HG03558 (cell line): Measurements from ENCODE around the gene HOXB3.
"Not testable (repeated sequence)": the region's sequence is repeated elsewhere in the genome, so short reads cannot be mapped to it uniquely, and the experiment has no call there.

ENCODE experiments used
- ATAC-seq: cut with Tn5 transposase; IDR thresholded peaks from one replicate; pipeline ENCODE4 v1.9.1; 2021; ENCODE audit warnings: moderate number of reproducible peaks; ENCODE audit not compliant: unreplicated experiment; ENCODE audit errors: extremely low read depth

Gene HOXB3

DNA sequence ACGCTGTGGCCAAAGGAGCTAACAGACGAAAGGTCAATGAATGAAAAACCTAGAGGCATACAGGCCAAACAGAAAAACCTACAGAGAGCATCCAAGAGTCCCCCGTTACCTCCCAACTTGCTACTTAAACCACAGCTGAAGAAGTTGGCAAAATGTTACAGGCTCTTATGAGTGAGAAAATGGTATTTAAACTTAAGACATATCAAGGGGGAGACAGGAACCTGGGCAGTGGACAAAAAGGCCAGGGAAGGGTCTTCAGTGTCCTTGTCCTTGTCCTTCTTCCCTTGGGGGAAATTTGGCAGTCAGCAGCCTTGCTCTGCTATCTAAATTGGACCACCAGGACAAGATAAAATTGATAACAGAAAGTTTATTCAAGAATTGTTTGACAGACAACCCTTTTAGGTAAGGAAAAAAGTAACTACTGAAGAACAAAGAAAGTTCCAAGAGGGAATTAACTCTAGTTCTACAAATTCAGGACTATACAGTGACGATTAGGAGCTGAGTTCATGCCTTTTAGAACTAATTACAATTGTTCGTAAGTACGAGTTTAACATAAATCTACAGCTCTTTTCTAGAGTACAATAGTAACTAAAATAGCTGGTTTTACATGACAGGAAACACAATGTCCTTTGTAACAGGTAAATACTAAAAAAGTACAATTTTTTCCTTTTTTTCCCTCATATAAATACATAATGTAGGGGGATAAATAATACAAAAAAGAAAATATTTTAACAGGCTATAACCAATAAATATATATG is 41.3 kb downstream of the HOXB3 start:
- ATAC-seq: no peak

DNA sequence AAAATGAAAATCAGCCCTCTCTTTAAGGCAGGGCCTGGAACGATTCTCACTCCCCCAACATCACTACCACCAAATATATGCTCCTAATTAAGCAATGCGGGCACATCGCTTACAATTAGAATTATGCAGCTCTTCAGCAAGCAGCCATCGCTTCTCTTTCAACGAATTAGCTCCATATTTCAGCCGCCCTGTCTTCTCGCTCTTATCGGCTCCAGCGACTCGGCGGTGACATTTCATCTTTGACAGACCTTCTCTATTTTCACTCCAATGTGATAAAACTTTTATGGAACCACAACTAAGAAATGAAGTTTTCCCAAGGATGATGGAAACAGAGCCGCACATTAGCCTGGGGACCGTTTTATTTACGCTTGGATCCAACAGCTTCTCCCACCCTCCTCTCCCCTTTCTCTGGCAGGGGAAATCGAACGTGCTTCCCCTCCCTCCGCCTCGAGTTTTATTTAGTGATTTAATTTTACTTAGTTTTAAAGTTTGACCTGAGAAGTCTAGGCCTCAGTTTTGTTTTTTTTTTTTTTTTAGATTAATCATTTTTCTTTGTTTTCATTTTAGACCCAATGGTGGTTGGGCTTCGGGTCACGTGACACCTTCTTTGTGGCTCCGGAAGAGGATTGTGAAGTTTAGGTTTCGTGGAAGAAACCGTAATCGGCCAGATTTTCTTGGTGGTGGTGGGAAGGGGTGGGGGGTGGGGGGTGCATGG is 42.1 kb downstream of the HOXB3 start:
- no peak for ATAC-seq

DNA sequence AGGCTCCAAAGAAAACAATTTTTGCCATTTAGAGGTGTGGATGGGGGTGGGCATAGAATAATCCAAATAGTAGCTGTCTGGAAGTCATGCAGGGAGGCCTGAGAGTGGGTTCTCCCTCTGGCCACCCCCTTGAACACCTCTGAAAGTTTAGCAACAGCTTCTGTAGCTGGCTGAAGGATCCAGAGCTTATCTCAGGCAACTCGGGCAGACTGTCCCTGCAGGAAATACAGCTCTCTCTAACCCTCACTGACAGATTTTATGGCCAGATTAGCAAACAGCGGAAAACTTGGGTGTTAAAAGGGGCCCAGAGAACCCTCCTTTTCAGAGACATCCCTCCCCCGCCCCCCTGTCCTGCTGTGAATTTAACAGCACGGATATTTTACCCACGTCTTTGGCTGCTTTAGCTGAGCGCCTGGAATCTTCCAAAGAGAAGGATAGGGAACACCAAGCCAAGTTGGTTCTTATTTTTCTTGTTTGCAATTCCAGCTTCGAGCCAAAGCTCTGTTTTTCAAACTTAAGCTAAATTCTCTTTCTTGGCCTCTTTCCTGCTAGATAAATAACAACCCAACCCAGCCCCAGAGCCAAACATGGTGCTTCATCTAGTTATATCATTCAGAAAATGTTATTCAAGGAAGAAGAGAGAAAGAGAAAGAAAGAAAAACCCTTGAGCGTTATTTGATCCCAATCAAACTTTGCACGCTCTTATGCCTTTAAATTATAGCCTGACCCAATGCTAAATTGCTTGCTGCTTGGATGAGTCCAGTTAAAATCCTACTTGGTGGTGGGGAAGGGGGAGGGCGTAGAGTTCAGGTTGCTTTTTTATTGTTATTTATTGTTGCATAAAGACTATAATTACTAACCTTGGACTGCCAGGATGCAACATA is 42.9 kb downstream of the HOXB3 start:
- ATAC-seq: no peak

DNA sequence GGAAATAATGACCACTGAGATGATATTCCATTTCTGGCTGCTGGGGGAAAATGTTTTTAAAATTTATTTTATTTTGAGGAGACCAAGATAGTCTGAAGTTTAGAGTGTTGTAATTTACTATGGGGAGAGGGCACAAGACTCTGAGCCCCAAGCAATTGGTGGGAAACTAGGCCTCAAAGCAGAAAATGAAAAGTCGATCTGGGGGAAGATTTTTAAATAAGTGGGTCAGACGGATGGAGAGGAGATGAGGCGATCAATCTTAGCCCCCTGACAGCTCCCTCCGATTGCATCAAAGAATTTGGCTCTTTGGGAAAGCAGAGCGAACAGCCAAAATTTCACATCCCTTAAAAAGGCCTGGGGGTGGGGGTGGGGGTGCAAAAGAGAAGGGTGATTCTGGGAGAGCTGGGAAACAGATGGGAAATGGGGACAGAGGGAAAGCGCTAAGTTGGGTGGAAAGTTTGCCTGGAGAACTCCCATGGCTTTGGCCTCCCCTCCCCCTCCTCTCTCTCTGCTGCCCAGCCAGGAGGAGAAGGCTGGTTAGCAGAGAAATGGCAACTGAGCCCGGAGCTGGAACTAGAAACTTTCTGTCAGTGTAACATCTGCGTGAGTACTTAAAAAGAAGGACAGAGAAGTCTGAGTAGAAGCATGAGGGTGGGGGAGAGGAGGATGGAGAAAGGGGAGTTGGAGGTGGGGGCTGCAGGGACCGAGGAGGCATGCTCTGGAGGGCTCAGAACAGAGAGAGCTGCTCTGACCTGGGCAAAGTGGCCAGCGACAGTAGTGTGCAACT is 43.7 kb downstream of the HOXB3 start:
- ATAC-seq: no peak

- no peak for ATAC-seq
Observed at GRCh38 chr17:48545539-48545938, 44.5 kb downstream of the HOXB3 start.

DNA sequence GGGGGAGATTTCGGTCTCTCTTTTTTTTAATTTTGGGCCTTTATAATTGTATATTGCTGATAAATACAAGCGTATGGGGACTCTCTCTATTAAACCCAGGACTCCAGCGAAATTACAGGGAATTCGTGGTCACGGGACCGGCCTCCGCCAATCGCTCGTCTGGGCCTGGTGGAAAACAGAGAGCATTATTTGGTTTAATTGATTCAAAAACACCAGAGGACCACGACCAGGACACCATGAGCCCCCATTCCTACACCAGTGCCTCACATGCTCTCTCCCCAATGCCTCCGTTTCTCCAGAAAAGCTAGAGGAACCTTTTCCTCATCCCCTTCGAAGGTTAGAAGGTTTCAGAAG is 45.0 kb downstream of the HOXB3 start, which contains the start of gene HOXB2:
HOXB2 (minus strand) TSS at position 88 of the 354 bp plus-strand sequence. CDS start 198 bp downstream, outside the sequence.
- no peak for ATAC-seq

DNA sequence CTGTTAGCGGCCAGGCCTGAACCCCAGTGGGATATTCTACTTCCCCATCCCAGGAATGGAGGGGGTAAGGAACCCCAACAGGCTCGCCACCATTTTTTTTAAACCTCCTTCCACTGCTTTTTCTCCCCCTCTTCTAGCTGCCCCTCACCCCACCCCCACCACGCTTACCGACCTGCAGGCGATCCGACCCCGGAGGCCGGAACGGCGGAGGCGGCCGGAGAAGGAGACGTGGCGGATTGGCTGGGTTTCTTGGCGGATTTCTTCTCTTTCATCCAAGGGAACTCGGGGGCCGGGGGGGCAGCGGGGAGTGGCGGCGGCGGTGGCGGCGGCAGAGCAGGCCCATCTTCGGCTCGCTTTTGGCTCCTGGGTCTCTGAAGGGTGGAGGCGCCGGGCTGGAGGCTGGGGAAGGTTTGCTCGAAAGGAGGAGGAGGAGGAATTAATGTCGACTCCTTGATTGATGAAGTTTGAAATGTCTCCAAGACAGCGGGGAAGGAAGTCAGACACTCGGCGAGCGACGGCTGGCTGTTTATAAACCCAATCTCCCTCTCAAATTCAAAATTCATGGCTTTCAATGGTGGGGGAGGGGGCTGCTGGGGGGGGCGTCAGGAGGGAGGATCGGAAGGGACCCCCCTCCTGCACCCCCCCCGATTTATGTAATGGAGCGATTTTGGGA is 45.6 kb downstream of the HOXB3 start:
- ATAC-seq: no peak

GRCh38 chr17:48543854-48544348 is 46.1 kb downstream of the HOXB3 start:
- ATAC-seq: no peak

DNA sequence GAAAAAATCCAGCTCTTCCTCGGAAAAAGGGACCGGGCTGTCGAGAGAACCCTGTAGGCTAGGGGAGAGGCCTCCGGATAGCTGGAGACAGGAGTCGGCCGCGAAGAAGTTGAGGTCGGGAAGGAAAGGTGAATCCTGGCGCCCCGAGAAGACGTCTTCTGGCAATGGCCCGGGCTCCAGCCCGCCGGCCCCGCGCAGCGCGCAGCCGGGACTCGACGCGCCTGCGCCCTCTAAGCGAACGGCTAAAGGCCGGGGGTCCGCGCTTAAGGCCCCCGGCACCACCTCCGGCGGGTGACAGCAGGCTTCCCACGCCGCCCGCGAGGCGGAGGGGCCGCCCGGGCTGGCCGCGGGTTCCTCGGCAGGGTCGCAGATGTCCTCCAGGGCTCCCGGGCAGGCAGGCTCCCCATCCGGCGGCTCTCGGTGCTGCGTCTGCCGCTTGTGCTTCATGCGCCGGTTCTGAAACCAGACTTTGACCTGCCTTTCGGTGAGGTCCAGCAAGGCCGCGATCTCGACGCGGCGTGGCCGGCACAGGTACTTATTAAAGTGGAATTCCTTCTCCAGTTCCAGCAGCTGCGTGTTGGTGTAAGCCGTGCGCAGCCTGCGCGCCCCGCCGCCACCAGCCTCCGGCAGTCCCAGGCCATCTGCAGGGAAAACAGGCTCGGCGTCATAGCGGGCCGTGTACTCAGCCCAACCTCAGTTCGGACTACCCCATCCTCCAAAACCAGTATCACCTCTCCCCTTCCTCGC is 46.8 kb downstream of the HOXB3 start:
- no peak for ATAC-seq

DNA sequence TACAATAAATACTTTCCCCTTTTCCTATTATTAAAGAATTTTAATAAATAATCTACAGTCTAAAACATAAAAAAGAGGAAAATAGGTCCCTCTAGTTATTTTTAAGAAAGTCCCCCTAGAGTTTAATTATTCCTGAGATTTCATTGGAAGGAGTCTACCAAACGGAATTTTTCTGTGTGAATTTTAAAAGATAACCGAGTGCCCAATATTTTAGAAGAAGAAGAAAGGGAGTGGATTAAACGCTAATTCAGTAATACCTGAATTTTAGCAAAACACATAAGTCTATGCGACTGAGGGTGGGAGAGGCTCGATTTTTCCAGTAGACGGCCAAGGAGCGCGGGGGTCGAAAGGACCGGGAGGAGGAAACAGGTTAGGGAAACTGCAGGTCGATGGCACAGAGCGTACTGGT is 47.3 kb downstream of the HOXB3 start:
- no peak for ATAC-seq

DNA sequence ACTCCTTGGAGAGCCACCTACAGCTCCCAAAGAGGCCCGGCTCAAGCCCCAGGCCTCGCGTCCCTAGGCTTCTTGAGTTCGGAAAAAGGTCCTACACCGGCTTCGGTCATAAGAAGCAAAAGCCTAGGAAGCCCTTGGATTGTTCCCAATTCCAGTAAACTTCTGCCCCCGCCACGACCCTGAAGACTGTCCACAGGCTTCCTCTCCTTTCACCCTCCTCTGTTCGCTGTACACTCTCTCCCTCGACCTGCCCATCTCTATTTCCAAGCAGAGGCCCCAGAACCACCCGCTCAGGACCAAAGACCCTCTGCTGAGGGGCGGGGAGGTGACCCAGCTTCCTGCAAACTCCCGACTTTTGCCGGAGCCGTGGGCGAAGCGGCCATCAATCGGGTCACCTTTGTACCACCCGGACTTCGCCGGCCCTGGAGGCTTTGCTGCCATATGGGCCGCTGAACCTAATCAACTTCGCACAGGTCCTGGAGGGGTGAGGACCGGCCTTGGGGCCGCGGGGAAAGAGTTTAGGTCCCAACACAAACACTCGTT is 47.9 kb downstream of the HOXB3 start:
- no peak for ATAC-seq

DNA sequence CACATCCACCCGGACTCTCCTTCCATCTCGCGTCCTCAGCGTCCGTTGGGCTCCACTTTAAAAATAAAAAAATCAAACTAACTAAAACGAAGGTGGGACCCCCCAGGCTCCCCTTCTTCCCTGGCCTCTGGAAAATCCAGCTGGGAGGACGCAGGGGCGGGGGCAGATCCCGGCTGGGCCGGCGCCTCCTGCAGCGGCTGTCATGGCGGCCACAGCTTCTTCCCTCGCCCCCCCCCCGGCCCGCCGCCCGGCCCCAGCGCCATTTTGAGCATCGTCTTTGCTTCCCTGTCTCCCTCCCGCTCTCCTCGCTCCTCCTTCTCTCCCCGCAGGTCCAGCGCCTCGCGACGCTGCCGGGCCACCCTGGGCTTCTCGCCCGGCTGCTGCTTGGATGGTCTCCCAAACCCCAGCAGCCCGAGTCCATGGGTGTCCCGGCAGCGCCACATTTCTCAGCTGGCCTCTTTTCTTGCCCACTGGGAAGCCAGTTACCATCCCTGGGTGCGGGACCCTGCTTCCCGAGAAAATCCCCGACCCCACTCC is 48.4 kb downstream of the HOXB3 start:
- no peak for ATAC-seq

DNA sequence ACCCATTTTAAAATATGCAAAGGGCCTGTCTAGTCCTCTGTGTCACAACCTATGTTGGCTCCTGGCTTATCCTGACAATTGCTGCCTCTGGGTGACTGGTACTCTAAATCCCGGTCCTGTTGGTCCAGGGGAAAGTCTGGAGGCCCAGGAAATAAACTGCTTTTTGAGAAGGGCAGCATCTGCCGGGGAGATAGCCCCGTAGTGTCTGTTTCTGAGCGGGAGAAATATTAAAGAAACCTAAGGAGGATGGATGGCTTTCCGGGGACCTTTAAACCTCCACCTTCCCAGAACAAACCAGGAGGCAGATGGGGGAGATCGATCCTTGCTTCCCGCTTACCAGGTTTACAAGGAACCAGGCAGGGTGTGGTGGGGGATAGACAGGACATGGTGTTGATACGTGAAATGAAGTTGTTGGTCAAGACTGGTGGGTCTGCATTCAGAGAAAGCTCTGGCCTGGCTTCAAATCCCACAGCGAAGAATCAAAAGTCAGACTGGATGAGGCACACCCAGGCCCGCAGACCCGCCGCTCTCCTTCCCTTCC is 48.9 kb downstream of the HOXB3 start:
- ATAC-seq: no peak

GRCh38 chr17:48540213-48540612 is 49.8 kb downstream of the HOXB3 start:
- no peak for ATAC-seq

GRCh38 chr17:48539177-48539576 is 50.9 kb downstream of the HOXB3 start:
- ATAC-seq: no peak

DNA sequence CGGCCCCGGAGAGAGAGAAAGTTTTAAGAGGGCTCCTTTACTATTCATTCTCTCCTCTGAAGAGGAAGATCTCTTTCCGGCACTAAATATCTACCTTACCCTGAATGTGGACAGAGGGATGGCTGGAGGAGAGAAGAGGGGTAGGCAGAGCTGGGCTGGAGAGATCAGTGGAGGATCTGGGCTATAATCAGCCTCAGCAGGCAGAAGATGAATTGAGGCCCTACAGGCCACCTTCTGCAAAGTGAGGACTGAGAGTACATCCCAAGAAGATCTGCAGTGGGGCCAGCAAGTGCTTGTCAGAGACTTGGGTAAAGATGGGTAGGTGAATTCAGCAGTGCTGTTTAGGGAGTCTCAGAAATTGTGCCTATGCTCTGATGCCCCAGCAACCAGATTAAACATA is 52.7 kb downstream of the HOXB3 start:
- no peak for ATAC-seq

- not testable (repeated sequence) for ATAC-seq
Observed at GRCh38 chr17:48535793-48536559, 54.1 kb downstream of the HOXB3 start.
